HCT116 (cell line): ENCODE data around the gene L1CAM. TPM values are rescaled to one million over a fixed set of nuclear protein-coding genes. Genes with fewer than 3 reads are reported as not detected.
A peak's percentile ranks its signal among the peaks of the same experiment; 100 is the strongest.
"Not testable (repeated sequence)": the region's sequence is repeated elsewhere in the genome, so short reads cannot be mapped to it uniquely, and the experiment has no call there.

Experiments used
- ATAC-seq: fragments of 200-7000 bp; cut with Tn5 transposase; 2 replicates; pipeline ENCODE4 v1.9.1; 2020; ENCODE audit warnings: mild to moderate bottlenecking, moderate library complexity
- BruUV-seq: library from RNA; stranded (reverse); fragments of 400-500 nt; replicated peaks from 2 replicates; lab custom pipeline; 2021; lab: Mats Ljungman, UMichigan
- CTCF ChIA-PET: fragments of 300-600 bp; sonication (Branson Sonifier 250); formaldehyde crosslinking; loops from one replicate; lab custom pipeline; 2021; ENCODE audit warnings: antibody characterized with exemption; lab: Charles Lee
- POLR2A ChIA-PET: fragments of 300-600, 350-600 bp; sonication (Branson Sonifier 250); formaldehyde crosslinking; loops from one replicate; lab custom pipeline; 2021; ENCODE audit warnings: antibody characterized with exemption; lab: Charles Lee
- RAD21 ChIA-PET, 2 experiments: fragments of 300-600 bp; sonication (Branson Sonifier 250); formaldehyde crosslinking; loops; one replicate each; lab custom pipeline; 2023; ENCODE audit warnings: low total read pairs in 2 of 2; ENCODE audit not compliant: uncharacterized antibody in 2 of 2, unreplicated experiment in 2 of 2, low non-redundant PET in 1 of 2; lab: Charles Lee
- DNase-seq: peaks from one replicate; pipeline ENCODE4 v3.0.0-alpha.2; 2010; ENCODE audit warnings: low read depth, low spot score
- H2AFZ ChIP-seq: fragments of 200-600 bp; shearing (Covaris generic), sonication (generic); 2 replicates; pipeline ENCODE4 v1.6.1; 2017; ENCODE audit warnings: low read depth, mixed run types, mixed read lengths, antibody characterized with exemption, low read length; ENCODE audit not compliant: poor library complexity, severe bottlenecking
- H3K27ac ChIP-seq: 2 replicates; pipeline ENCODE4 v1.5.1; 2012; ENCODE audit warnings: low read depth, low read length
- H3K27me3 ChIP-seq: fragments of 200-600 bp; sonication (generic); 2 replicates; pipeline ENCODE4 v1.6.1; 2016; ENCODE audit warnings: mixed run types, low read length, mixed read lengths; ENCODE audit not compliant: insufficient read depth
- H3K36me3 ChIP-seq, 2 experiments: fragments of 200-500 bp in 1 of 2; fragments of 200-600 bp in 1 of 2; sonication (Bioruptor generic) in 1 of 2; sonication (generic) in 1 of 2; 2 replicates each; pipeline versions ENCODE4 v1.5.1 to v1.6.1; 2014 to 2016; ENCODE audit warnings: low read length in 2 of 2, inconsistent platforms in 1 of 2, mixed read lengths in 1 of 2, mixed run types in 1 of 2; ENCODE audit not compliant: insufficient read depth in 2 of 2, control insufficient read depth in 1 of 2
- H3K4me1 ChIP-seq, 2 experiments: fragments of 200-600 bp in 1 of 2; sonication (generic) in 1 of 2; 2 replicates each; pipeline versions ENCODE4 v1.5.1 to v1.6.1; 2012 to 2017; ENCODE audit warnings: low read length in 2 of 2, inconsistent platforms in 1 of 2, mild to moderate bottlenecking in 1 of 2, mixed read lengths in 1 of 2, mixed run types in 1 of 2, moderate library complexity in 1 of 2; ENCODE audit not compliant: insufficient read depth in 2 of 2, control insufficient read depth in 1 of 2
- H3K4me2 ChIP-seq: fragments of 200-600 bp; sonication (generic); 2 replicates; pipeline ENCODE4 v1.6.1; 2017; ENCODE audit warnings: mixed run types, low read length, mixed read lengths
- H3K4me3 ChIP-seq, 2 experiments: fragments of 200-600 bp in 1 of 2; sonication (generic) in 1 of 2; replicated peaks in 1 of 2; 2 replicates each; pipeline ENCODE4 v1.5.1; 2011 to 2016; ENCODE audit warnings: low read length in 2 of 2, control low read depth in 1 of 2, low read depth in 1 of 2, mild to moderate bottlenecking in 1 of 2, mixed read lengths in 1 of 2, mixed run types in 1 of 2
- H3K79me2 ChIP-seq: fragments of 200-600 bp; sonication (generic); 2 replicates; pipeline ENCODE4 v1.6.1; 2017; ENCODE audit warnings: mild to moderate bottlenecking, mixed run types, low read length, moderate library complexity, mixed read lengths; ENCODE audit not compliant: insufficient read depth
- H3K9ac ChIP-seq: fragments of 200-600 bp; sonication (generic); 2 replicates; pipeline ENCODE4 v1.6.1; 2016; ENCODE audit warnings: low read length, mixed read lengths
- H3K9me2 ChIP-seq: fragments of 200-600 bp; sonication (generic), shearing (Covaris generic); 2 replicates; pipeline ENCODE4 v1.6.1; 2017; ENCODE audit warnings: mixed run types, mild to moderate bottlenecking, moderate library complexity; ENCODE audit not compliant: insufficient read depth
- H3K9me3 ChIP-seq, 2 experiments: fragments of 200-500 bp in 1 of 2; fragments of 200-600 bp in 1 of 2; sonication (Bioruptor generic) in 1 of 2; sonication (generic) in 1 of 2; 2 replicates each; pipeline ENCODE4 v1.6.1; 2014 to 2017; ENCODE audit warnings: low read length in 2 of 2, mixed read lengths in 2 of 2, inconsistent platforms in 1 of 2, low read depth in 1 of 2, mild to moderate bottlenecking in 1 of 2, mixed run types in 1 of 2, moderate library complexity in 1 of 2; ENCODE audit not compliant: control insufficient read depth in 1 of 2, insufficient read depth in 1 of 2
- H4K20me1 ChIP-seq: fragments of 200-600 bp; sonication (generic), shearing (Covaris generic); 2 replicates; pipeline ENCODE4 v1.6.1; 2017; ENCODE audit warnings: mixed run types, mild to moderate bottlenecking, moderate library complexity; ENCODE audit not compliant: insufficient read depth
- CEBPB ChIP-seq: IDR thresholded peaks from 2 replicates; pipeline ENCODE4 v1.6.1; 2012; ENCODE audit warnings: low read depth
- MAX ChIP-seq: IDR thresholded peaks from 2 replicates; pipeline ENCODE4 v1.6.1; 2012
- POLR2AphosphoS5 ChIP-seq: IDR thresholded peaks from 2 replicates; pipeline ENCODE4 v1.6.1; 2011; ENCODE audit warnings: mild to moderate bottlenecking, low read depth, low read length, moderate library complexity
- TCF7L2 ChIP-seq: IDR thresholded peaks from 2 replicates; pipeline ENCODE4 v1.7.0; 2011; ENCODE audit warnings: borderline replicate concordance, inconsistent platforms; ENCODE audit not compliant: insufficient read depth, insufficient read length; ENCODE audit errors: extremely low read depth
- intact Hi-C: fragments of 100-400 bp; cut with micrococcal nuclease; formaldehyde crosslinking; loops from 2 replicates; pipeline ENCODE4 v1.10.0; 2022
- total RNA-seq: library from RNA; stranded (reverse); gene quantifications from one replicate; pipeline ENCODE4 v1.2.1, GENCODE V29; 2021; ENCODE audit not compliant: unreplicated experiment
- TF ChIP-seq, protein P1 (sequence below): IDR thresholded peaks from 2 replicates; pipeline ENCODE4 v1.6.1; 2012

L1CAM gene
- total RNA-seq, 1 experiment from 2014 or later = 14.8 TPM

DNA sequence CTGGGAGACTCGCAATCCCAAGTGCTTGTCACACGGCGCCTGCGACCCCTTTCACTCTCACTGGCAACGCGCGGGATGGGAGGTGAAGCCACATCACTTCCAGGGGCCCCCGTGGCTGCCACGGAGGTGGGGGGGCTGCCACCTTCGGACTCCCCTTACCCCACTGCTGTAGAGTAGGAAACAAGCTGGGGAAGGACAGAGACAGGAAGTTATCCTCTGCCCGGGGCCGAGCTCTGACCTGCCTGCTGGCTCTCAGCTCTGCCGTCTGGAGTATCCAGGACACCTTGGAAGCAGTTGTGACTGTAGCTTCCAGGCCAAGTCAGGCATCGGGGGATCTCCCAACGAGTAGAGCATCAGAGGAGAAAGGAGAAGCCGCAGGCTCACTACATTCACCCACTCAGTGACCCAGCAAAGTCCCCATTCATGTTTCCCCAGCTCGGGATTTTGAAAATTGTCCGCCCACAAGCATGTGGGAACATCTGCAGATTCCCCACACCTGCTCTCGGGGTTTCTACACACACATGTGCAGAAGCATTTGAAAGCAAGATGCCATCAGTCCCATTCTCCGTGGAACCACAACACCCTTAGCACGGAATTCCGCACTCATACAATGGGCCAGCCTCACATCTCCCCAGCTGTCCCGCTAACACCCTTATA is 66.5 kb downstream of the L1CAM start:
- Histone ChIP-seq H2AFZ (no peak overlapping the region), H4K20me1 (no peaks in the 10 kb centered on the region), H3K4me3 (peak overlapping the region; percentile 22 to 46), H3K36me3 (no peaks in the 10 kb centered on the region), H3K27ac (no peak overlapping the region; the same call in 1 of the 2 replicates), H3K9me2 (no peaks in the 10 kb centered on the region), H3K9me3 (no peaks in the 10 kb centered on the region), H3K79me2 (no peaks in the 10 kb centered on the region), H3K9ac (peak overlapping the region; percentile 23; the same call in 1 of the 2 replicates), H3K27me3 (no peaks in the 10 kb centered on the region), H3K4me2 (peak overlapping the region; percentile 68), H3K4me1 (peaks cover 0 to 9% of the 10 kb centered on the region in 2 experiments; a peak in 2 of 4 replicates)
- DNase-seq = no peak
- no TSS peak for BruUV-seq
- CTCF ChIA-PET = no interaction called here
- RAD21 ChIA-PET = no interaction called here
- POLR2A ChIA-PET = no interaction called here
- peak; percentile 18; the same call in 1 of the 2 replicates for ATAC-seq
- intact Hi-C loops = no loop called here
- TF ChIP-seq, protein P1, sequence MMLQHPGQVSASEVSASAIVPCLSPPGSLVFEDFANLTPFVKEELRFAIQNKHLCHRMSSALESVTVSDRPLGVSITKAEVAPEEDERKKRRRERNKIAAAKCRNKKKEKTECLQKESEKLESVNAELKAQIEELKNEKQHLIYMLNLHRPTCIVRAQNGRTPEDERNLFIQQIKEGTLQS = no peak

DNA sequence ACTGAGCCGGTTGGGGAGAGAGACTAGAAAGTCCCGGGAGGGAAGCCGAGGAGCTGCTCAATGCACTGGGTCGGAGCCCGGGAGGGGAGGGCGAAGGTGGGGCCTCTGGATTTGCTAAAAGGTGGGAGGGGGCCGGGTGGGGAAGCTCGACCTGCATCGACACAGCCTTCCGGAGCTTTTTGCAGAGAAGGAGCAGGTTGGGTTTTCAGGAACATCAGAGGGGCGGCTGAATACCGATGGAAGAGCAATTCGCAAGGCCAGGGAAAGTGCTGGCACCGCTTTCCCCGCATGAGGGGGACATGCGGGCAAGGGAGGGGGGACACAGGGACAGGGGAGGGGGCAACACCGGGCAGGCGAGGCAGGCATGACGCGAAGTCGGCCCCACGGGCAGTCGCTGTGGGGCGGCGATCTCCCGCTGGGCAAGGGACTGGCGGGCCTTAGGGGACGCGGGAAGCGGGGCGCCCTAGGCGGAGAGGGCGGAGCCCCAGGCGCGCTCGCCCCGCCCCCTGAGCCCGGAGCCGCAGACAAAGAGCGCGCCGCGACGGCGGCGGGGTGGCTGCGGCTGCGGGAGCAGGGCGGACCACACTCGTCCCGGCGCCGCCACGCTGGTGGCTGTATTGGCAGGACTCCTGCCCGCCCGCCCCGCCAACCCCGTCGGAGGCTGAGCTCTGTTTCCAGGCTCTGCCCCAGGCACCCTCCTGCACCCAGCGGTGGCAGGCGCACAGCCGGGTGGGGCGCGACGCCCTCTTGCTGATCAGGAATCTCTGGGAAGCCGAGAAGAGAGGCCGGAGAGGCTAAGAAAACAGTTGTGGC is 67.2 kb downstream of the L1CAM start:
- Histone ChIP-seq H2AFZ (no peak overlapping the region), H3K36me3 (no peaks in the 10 kb centered on the region), H3K9ac (peak overlapping the region; percentile 23; the same call in 1 of the 2 replicates), H3K4me1 (peaks cover 0 to 9% of the 10 kb centered on the region in 2 experiments; a peak in 2 of 4 replicates), H4K20me1 (no peaks in the 10 kb centered on the region), H3K9me3 (no peaks in the 10 kb centered on the region), H3K4me3 (peak overlapping the region; percentile 22 to 46), H3K27me3 (no peaks in the 10 kb centered on the region), H3K4me2 (peak overlapping the region; percentile 68), H3K79me2 (no peaks in the 10 kb centered on the region), H3K9me2 (no peaks in the 10 kb centered on the region), H3K27ac (no peak overlapping the region; the same call in 1 of the 2 replicates)
- intact Hi-C loops = no loop called here
- BruUV-seq = no TSS peak
- ATAC-seq (peak; percentile 91), DNase-seq (no peak)
- peak; percentile 32 for TF ChIP-seq TCF7L2
- peak; percentile 38; the same call in 1 of the 2 replicates for TF ChIP-seq POLR2AphosphoS5
- no peak for TF ChIP-seq CEBPB
- TF ChIP-seq MAX = 0 out of 2 replicates have a peak, but pooled peaks have one; percentile 20
- ChIA-PET POLR2A (no interaction called here), RAD21 (no interaction called here), CTCF (no interaction called here)

GRCh38 chrX:153818064-153818463 is 67.9 kb downstream of the L1CAM start:
- BruUV-seq, H3K9me2 ChIP-seq, POLR2A ChIA-PET, CTCF ChIA-PET, H3K27me3 ChIP-seq, H3K4me2 ChIP-seq, H3K27ac ChIP-seq, H3K79me2 ChIP-seq, DNase-seq, intact Hi-C loops, H2AFZ ChIP-seq, H3K36me3 ChIP-seq, H3K4me1 ChIP-seq, H3K9ac ChIP-seq, ATAC-seq, H4K20me1 ChIP-seq, H3K9me3 ChIP-seq, RAD21 ChIA-PET, H3K4me3 ChIP-seq: not testable (repeated sequence)
